GM21576 (cell line): ENCODE data around the gene RGS17.
"Not testable (repeated sequence)": the region's sequence is repeated elsewhere in the genome, so short reads cannot be mapped to it uniquely, and the experiment has no call there.

Experiments
- ATAC-seq: cut with Tn5 transposase; IDR thresholded peaks from one replicate; pipeline ENCODE4 v1.9.1; 2021; ENCODE audit warnings: mild to moderate bottlenecking, moderate library complexity; ENCODE audit not compliant: unreplicated experiment

Gene RGS17, protein sequence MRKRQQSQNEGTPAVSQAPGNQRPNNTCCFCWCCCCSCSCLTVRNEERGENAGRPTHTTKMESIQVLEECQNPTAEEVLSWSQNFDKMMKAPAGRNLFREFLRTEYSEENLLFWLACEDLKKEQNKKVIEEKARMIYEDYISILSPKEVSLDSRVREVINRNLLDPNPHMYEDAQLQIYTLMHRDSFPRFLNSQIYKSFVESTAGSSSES

DNA sequence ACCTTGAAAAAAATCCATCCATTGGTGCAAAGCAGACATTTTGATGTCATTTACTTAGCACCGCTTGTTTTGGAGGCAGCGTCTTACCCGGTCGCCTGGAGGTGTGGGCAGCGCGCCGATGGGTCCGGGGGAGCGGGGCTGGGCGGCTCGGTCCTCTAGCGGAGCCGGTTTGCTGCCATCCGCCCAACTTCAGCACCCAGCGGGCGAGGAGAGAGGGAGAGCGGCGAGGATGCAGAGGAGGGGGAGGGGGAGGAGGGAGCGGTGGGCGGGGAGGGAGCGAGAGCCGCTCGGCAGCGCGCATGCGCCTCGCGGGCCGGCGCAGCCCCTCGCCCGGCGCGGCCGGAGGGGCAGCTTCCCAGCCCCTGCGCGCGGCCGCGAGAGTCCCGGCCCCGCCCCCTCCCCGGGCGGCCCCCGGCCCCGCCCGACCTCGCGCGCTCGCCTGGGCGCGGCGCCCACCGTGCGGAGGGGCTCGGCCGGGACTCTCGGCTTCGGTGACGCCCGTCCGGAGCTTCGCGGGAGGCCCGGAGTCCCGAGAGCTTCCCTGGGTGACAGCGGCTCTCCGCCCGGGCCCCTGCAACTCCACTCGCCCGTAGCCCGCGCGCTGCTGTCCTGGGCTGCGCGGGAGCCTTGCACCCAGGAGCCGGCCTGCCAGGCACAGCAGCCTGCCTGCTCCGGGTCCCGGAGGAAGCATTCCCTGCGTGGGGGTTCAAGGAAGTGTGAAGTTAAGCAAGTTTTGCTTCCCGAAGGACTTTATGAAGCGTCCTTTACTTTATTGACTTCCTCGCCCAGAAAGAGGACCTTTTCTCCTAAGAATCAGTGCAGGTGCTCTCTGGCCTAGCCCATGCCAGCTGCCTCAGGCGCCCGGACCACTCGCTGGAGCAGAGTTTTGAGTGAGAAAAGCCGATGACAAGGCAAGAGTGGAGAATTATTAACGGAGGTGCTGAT, at the start of gene RGS17:
Gene RGS17, minus strand, starts transcription at position 246 of the 945 bp plus-strand sequence. CDS start 87,264 bp downstream, outside the sequence.
- ATAC-seq: peak; percentile 52

DNA sequence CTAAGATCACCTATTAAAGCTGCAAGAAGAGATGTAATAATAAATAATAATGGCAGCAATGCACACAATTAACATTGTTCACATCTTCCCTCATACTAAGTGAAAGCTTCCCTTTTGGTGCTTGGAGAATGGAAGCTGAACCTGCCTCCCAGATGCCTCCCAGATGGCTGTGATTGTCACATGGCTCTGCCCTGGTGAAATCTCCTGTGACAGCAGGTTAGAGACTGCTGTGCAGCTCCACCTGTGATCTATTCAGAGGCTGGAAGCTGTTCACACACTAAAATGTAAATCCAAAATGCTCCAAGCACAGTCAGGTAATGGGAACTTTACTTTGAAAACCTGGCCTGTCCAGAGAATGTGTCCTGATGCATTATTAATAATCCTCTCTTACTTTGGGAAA, 41.7 kb upstream of the RGS17 start:
- no peak for ATAC-seq

DNA sequence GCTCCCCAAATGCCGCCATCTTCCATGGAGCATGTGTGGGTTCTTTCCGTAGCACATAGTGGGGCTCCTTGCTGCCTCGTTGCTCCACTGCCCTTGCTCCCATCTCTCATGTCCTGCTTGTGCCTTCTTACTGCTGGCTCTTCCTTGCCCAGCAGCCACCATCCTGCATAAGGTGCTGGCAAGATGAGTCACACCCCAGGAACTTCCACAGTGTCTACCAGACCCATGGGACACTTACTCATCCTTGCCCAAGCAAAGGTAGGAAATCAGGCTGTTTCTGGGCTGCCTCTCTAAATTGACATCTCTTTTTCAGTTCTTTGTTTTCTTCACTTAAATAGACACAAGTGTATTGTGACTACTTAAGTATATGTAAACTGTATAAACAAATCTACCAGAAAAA, 39.4 kb upstream of the RGS17 start:
- ATAC-seq: no peak

DNA sequence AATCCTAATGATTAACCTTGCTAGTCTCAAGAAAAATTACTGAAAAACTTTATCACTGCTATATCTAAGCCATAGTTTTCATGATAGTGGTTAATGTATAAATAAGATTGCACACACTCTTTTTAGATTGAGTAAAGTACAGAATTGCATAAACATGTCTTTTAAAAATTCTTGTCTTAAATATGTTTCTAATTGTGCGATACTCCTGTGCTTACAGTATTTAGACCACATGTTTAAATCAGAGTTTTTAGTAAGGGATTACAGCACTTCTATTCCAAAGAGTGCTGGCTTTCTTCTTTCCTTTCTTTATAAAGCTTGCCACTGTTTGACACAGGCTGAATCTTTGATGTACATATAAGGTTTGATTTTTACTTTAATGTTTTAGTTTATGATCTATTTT, 36.8 kb upstream of the RGS17 start:
- no peak for ATAC-seq

DNA sequence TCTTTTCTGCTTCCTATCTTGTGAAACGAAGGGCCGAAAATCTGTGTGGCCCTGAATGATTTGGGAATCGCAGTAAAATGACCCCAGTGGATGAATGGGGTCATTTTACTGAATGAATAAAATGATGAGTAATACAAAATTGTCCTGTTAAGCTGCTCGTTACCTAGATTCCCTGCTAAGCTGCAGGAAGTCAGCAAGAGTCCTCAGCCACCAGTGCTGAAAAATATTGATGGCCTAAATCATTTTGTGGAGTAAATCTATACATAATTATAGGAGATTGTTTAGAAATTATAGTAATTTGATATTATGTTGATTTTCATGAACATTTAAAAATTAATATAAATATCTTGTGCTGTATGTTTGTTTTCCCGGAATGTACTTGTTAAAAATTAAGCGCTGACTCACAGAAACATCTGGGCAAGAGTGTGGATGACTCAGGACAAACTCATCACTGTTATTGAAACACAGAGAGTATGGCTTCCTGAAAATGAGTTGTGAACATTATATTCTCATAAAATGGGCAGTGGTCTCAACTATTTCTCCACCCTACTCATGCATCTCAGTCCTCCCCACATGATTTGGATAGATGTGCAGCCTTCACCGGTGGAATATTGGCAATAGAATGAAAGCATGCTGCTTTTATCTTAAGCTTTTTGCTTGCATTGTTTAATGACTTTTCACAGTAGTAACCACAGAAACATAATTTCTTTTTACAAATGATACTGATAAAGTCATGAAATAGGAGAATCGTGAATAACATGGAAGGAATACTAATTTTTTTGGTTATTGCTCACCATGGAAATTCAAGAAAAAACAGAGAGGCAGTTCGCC, 36.2 kb upstream of the RGS17 start:
- no peak for ATAC-seq

DNA sequence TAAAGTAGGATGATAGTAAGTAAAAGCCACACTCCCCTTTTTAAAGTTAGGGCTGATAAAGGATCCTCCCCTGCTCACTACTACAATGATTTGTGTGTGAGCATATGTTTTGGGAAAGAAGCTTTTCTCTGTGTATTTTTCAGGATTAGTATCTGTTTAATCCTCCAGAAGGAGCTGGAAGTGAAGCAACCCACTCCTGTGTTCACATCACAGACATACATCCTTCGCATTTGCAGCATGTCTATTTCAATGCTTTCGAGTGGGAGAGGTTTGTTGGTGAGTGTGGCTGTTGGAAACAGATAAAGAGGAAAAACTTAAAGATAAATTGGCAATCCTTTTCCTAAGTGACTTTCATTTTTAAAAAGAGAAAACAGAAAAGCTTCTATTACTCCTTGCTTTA, 31.6 kb upstream of the RGS17 start:
- ATAC-seq: no peak

DNA sequence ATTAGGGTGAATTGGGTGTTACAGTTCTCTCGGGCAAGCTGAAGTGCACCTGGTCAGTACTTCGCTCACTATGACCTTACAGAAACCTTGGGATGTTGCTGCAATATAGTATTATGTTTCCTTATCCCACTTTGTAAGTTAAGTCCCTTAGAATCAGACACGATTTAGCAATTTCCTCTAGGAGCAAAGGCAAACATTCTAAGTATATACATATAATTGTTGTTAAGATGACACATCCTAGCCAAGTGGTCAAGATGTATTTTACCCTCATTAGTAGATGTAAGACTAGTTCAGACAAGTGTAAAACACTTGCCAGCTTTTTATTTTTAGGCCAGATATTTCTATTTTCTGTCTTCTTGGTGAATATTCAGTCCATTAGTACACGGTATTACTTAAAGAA, 31.1 kb upstream of the RGS17 start:
- no peak for ATAC-seq

DNA sequence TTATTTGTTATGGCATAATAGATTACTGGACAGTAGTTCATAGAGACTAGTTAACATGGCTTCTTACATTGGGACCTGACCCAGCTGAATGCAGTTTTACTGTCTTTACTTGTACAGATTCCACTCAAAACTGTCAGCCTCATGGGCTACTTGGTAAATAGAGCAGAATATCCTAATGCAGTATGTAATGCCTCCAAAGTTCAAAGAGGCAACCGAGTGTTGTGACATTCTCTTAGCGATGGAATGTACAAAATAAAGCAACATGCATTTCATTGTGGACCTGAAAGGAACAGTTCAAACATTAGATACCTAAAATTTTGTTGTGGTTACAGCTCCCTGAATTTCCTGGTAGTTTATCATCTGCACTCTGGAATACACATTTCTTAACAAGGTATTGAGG, 29.1 kb upstream of the RGS17 start:
- no peak for ATAC-seq

DNA sequence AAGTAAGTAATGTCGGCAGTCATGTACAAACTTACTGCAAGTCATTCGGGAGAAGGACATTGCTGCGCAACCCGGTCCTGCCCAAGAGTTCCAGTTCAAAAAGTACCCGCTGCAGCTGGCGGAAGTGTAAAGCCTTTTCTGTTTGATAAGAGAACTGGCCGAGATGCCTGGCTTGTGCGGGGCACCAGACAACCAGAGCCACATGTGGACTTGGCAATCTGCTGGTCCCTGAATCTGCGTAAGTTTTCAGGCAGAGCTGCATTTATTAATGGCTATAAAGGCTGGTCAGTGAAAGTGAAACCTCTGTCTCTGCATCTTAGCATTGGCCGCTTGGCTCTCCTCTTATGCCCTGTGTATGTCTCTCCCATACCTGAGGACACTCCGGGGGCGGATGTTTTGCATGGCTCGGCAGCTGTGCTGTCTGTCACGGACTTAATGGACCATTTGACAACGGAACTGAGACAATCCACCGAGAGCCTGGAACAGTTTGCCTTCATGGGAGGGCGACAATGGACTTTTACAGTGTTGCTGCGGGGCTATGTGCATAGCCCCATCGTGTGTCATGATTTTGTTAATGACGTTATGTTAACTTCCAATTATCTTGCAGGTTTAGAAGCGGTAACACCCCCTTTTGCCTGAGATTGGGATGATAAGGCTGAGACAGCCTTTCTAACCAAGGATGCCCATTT, 19.8 kb upstream of the RGS17 start:
- ATAC-seq: no peak

DNA sequence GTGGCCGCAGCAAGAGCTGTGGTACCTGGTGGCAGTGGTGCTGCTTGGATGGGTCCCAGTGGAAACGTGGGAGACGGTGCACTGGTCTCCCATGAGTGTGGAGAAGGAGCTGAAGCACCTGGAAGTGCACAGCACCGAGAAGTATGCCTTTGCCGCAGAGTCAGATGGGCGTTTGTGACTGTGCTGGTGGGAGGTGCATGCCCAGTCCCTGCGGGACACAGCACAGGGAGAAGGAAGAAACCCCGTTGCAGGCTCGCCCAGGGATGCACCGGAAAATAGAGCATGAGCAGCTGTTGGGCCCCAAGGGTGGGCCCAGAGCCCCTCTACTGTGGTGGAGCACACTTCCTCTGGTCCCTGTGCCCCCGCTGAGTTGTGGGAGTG, 19.3 kb upstream of the RGS17 start:
- ATAC-seq: no peak

DNA sequence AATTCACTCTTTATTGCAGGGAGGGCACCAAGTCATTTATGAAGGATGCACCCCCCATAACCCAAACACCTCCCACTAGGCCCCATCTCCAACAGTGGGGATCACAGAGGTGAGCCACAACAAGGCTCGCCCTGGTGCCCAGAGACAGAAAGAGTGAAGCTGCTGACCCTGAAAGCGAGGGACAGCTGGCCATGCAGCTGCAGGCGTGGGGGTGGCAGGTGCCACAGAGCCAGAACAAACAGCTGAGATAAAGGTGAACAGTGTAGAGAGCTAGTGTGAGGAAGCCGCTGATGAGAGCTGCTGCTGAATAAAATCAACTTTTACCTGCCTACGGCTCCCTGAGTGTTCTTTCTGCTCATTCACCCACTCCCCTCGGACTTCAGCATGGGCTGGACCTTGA, 18.8 kb upstream of the RGS17 start:
- ATAC-seq: no peak

DNA sequence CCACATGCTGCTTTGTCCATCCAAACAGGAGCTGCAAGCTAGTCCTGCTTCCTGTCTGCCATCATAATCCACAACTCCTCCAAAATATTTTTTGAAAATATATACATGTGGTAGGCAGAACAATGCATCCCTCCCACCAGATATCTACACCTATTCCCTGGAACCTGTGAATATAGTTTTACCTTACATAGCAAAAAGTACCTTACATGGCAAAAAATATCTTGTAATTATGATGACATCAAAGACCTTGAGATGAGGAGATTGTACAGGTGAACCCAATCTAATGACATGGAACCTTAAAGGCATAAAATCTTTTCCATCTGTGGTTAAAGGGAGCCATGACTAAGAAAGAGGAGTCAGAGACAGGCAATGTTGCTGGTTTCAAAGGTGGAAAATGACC, 15.3 kb upstream of the RGS17 start:
- no peak for ATAC-seq

DNA sequence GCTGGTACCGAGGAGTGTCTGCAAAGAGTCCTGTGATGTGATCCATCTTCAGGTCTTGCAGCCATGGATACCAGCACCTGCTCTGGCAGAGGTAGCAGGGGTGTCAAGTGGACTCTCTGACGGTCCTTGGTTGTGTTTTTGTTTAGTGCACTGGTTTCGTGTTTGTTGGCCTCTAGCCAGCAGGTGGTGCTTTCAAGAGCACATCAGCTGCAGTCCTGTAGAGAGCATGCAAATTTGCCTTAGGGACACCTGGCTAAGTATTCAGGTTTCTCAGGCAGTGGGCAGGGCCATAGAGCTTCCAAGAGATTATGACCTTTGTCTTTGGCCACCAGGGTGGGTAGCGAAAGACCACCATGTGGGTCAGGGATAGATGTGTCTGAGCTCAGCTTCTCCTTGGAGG, 14.5 kb upstream of the RGS17 start:
- no peak for ATAC-seq

DNA sequence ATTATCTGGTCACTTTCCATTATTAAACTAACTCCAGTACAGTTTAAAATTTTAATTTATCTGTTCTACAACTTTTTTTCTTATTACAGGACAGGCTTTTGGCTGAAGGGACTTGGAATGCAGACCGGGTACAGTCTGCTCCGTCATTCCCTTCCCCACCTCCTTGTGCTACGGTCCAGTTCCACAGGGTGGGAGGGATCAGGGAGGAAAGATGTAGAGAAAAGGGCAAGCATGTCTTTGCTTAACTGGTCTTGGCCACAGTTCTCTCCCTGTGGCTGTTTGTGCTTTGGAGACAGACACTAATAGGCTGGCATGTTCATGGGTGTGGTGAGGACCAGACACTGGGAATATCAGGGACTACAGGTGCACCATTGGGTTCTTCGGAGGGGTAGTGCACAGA, 12.1 kb upstream of the RGS17 start:
- no peak for ATAC-seq

DNA sequence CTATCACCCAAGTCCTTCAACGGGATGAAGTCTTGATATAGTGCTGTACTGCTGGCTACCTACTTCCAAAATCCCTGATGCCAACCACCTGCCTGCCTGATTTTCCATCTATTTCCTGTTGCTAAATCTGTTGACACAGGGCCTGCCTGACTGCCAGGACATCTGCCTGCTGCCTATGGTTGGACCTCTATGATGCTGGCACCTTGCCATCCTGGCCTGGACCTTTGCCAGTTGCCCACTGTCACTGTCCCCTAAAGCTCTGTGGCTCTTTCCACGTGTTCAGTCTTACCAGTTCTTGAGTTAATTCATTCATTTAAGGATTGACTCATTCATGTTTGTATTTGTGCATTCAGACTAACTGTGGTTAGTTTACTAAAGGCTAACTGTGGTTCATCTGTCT, 9.2 kb upstream of the RGS17 start:
- no peak for ATAC-seq

DNA sequence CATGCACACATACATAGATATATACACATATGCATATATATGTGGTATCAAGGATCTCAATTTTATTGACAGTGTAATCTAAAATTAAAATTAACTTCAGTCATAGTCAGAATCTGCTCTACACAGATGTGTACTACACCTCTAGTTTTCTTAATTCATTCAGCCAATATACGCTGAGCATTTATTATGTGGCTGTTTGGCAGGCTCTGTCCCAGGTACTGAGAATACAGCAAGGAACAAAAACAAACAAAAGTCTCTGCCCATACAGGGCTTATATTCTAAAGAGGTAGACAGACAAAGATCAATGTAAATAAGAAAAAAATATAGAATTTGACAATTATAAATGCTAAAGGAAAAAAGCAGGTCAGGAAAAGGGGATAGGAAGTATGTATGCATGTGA, 7.8 kb upstream of the RGS17 start:
- no peak for ATAC-seq

DNA sequence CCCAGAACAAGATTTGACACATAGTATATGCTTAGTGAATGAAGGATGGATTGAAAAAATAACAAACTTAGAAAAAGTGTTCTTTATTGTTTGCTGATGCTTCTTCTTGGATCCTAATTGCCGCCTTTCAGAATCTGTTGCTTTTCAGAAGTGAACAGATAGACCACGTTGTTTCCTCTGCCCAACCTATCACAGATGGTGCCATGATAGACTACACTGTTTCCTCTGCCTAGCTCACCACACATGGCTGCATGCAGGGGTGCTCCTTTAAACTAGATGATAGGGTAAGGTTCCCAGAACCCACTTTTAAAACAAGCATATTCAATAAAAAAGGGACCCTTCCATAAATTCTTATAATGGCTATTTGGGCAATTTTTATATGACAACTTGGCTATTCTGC, 4.6 kb upstream of the RGS17 start:
- ATAC-seq: no peak

DNA sequence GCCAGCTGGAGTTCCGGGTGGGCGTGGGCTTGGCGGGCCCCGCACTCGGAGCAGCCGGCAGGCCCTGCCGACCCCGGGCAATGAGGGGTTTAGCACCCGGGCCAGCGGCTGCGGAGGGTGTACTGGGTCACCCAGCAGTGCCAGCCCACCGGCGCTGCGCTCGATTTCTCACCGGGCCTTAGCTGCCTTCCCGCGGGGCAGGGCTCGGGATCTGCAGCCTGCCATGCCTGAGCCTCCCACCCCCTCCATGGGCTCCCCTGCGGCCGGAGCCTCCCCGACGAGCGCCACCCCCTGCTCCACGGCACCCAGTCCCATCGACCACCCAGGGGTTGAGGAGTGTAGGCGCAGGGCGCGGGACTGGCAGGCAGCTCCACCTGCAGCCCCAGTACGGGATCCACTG, 2.6 kb upstream of the RGS17 start:
- not testable (repeated sequence) for ATAC-seq

DNA sequence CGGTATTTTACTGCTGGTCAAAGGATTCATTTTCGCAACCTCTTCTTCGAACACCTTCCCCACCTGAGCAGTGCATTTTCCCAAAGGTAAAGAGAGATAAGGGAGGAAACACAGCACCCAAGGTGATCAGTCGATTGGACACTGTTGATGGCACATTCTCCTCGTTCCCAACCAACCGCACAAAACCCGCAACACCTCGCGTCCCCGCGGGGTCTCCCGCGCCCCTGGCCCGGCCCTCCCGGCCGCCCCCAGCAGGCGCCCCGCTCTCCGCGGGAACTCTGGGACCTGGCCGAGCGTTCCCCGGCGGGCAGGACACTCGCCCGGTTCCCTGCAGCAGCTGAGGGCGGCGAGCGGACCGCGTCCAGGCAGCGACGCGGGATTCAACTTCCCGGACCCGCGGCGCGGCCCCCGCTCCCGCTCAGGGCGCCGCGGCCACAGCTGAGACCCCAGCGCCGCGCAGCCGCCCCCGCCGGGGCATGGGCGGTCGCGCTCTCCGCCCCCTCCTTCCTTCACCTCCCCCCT, 506 bp downstream of the RGS17 start:
- peak; percentile 23 for ATAC-seq

DNA sequence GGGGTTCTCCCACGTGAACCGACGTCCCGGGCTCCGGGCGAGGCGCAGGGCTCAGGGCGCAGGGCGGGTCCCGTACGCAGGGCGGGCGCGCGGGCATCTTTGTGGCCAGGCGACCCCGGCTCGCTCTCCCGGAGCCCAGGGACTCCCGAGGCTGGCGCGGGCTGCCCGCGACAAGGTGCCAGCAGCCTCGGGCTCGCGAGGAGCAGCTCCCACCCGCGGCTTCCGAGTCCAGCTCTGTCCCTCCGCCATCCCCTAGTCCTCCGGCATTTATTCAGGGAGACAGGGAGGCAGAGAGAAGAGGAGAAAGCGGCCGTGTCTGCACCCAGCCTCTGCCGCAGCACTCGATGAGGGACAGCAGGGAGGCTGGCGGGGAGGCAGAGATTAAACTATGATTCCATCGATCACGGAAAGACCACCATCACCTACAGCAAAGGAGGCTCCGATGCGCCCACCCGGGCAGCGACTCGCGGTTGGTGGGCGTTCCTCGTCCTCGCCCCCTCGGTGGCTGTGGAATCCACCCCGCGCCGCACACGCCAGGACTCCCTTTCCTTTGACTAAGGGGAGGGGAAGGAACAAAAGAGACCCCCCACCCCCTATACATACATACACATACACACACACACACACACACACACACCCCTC, 1.1 kb downstream of the RGS17 start:
- no peak for ATAC-seq
